Measurements from ENCODE around the gene STAU1.
"Not testable (repeated sequence)": the region's sequence is repeated elsewhere in the genome, so short reads cannot be mapped to it uniquely, and the experiment has no call there.

STAU1 gene

DNA sequence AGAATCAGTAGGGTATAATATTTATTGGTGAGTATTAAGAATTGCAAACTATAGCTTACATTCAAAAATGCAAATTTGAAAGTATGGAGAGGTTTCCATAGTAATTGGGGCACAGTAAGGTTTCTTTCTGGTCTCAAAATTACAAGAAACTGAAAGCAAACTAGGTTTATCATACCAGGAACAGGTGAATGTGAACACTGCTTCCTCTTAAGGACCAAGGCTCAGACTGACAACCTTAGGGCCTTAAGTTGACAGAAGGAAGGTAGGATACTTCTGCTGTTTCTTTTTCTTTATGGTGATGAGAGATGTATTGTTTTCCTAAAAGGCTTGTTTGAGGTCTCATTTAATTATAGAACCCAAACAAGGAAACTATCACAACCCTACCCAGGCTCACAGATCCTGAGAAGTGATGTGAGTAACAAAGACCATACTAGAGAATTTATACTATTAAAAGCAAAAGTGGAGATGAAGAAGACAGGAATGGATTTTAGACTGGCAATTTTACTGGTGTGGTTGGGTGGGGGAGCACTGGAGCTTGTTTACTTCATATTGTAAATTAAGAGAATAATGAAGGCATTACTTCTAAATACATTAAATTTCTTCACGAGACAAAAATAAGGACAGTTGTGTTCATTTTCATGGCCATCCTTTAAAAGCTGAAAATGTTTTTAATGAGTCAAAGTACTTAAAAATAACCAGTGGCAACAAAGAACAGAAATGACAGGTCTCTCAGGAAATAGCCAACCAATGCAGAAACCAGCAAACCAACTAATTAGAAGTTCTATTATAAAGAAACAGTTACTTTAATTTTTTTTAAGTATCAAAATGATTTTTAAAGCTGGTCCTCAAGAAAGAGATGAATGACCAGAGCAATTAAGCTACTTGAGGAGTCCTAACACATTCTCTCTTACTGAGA is 21.3 kb downstream of the STAU1 start:
- DNase-seq (ENCODE audit: low read depth in 2 of 2), result no peak

DNA sequence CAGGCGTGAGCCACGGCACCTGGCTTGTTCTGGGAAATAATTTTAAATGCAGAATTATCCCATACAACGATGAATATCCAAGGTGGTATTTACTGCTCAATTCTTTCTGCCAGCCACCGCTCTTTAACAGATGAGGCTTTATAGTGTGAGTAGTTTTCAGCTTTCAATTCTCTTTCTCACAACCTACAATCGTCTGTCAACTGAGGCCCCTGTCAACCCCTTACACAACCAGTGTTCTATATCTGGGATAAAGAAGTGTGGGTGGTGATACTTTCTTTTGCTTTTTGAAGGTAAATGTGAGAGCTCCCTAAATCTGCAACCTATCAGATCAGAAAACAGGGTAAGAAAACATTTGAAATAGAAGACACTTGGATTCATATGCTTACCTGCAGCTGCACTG is 22.5 kb downstream of the STAU1 start:
- DNase-seq (ENCODE audit: low read depth in 2 of 2), result no peak

DNA sequence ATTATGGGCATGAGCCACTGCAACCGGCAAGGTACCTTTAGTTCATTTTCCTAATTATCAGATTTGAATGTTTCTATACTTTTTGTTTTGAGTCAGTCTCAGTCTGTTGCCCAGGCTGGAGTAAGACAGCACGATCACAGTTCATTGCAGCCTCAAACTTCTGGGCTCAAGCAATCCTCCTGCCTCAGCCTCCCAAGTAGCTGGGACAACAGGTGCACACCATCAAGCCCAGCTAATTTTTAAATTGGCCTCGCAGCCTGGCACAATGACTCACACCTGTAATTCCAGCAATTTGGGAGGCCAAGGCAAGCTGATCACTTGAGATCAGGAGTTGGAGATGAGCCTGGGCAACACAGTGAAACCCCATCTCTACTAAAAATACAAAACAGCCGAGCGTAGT is 24.4 kb downstream of the STAU1 start:
- DNase-seq (ENCODE audit: low read depth in 2 of 2), result no peak

DNA sequence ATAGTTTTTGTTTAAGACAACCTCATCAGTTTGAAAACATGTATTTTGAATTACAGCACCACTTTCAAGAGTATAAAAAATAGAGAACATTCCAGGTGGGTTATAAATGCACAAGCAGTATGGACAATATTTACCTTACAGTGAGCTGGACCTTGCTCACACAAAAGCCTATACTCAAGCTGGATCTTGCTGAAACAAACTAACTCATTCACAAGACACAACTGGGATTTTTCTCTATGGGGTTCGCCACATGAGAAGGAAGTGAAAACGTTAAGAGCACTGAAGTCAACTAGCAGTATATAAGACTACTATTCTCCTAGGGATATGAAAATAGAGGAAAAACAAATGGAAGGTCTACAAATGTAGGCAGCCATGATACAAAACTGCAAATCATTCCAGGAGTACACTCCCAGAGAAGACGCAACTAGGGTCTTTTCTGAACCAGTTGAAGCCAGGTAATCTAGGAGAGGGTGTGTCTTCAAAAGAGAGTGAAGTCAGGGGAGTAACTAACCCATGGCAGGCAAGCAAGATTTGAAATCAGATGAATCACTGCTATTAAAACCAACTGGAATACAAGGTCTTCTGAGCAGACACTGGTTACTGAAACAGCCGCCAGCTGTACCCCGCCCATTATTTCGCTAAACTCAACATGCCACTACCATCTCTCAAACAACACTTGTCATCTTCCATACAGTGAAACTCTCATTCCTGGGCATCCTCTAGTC is 26.5 kb downstream of the STAU1 start:
- no peak for DNase-seq (ENCODE audit: low read depth in 2 of 2)

DNA sequence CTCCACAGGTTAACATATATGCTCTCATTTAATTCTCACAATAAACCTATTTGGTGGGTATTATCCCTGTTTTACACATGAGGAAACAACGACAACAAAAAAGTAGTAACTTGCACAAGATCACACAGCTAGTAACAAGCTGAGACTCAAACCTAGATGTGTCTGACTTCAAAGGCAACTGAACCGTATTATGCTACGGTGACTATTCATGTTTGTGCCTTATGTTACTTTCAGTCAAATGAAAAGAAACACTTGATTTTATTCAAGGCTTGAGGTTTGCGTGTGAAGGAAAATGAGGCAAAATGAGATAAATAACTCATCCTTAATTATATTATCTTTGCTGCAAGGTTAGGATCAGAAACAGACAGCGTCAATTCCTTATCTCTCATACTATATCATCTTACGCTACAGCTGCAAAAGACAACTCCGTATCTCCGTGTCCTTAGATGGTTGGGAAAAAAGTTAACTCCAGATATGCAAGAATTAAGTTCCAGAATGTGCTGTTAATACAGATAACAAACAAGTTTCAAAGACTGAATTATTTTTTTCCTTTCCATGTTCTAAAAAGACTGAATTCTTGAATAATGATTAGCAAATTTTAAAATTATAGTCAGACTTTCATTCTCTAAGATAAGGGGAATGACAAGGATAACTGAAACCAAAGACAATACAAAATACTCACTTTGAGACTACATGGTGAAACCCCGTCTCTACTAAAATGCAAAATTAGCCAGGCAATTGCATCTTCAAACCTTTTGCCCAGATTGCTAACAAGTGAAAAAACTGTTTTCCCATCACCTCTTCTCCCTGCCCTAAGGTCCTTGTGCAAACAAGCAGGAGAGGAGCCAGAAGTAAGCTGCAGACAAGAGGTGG is 27.8 kb downstream of the STAU1 start:
- DNase-seq (ENCODE audit: low read depth in 2 of 2), result no peak

DNA sequence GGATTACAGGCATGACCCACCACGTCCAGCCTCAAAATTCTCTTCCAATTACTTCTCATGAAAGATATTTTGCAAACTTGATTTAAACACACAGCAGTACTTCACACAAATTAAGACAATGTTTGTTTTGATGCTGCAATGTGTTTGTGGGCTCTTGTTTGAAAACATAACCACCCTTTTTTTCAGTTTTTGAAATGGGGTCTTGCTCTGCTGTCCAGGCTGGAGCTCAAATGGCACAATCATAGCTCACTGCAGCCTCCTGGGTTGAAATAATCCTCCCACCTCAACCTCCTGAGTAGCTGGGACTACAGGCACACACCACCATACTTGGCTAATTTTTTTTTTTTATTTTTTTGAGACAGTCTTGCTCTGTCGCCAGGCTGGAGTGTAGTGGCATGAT is 31.0 kb downstream of the STAU1 start:
- no peak for DNase-seq (ENCODE audit: low read depth in 2 of 2)

DNA sequence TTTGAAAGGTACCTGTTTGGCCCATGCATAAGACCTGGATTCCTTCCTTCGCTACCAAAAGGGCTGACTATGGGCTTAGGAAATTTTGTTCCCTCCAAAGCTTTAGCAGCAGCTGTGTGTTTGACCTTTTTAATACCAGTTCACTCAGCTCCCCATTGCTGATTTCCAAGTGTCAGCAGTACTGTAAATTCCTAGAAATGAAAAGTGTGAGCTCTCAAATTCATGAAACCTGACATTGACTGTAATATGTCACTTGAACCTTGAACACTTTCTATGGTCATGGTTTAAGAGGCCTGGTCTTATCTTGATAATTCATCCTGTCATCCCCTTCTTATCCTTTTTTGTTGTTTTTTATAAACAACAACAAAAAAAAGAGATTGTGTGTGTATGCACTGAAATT is 31.7 kb downstream of the STAU1 start:
- no peak for DNase-seq (ENCODE audit: low read depth in 2 of 2)

DNA sequence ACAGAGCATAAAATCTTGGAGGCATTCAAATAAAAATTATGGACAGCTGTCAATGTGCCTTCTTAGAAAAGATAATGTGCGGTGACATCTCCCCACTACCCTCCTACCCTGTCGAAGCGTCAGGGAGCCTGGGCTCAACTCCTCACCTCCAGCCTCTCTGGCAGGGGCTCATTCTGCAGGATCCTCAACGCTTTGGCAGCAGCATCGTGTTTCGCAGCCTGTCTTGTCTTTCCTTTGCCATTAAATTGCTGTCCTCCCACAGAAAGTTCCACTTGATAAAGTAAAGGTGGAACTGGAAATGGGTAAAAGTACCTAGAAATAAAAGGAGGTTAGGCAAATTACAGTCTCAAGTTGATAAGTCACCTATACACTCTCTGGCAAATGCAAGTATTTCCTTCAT is 36.7 kb downstream of the STAU1 start:
- DNase-seq (ENCODE audit: low read depth in 2 of 2), result no peak

DNA sequence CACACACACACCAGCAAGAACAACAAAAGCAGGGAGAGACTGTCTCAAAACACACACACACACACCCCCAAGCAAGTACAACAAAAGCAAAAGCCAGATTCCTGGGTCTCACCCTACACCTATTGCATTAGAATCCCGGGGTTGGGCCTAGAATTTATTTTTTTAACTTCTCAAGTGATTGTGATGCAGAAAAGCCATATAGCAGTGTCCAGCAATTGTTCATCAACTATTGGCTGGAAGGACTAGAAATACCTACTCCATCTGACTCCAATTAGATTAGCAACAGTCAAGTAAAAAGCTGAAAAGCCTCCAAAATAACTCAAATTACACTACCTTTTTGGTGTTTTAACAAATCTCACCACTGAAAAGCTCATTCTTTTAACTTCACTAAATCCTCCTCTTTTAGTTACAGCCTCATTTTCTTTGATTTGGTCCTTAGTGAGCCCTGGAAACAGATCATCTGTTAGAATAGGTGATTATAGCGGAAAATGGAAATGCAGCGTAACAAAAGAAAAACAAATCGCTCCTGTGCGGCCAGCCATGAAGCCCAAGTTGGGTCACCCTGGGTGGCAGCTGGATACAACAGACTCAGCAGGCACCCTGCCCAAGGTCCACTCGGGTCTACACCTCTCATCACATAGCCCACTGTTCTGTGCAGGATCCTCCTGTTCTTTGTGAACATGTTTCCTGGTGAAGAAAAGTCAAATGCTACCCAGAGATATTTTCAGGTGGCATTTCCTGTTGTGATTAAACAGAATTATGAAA is 38.7 kb downstream of the STAU1 start:
- DNase-seq (ENCODE audit: low read depth in 2 of 2), result no peak

DNA sequence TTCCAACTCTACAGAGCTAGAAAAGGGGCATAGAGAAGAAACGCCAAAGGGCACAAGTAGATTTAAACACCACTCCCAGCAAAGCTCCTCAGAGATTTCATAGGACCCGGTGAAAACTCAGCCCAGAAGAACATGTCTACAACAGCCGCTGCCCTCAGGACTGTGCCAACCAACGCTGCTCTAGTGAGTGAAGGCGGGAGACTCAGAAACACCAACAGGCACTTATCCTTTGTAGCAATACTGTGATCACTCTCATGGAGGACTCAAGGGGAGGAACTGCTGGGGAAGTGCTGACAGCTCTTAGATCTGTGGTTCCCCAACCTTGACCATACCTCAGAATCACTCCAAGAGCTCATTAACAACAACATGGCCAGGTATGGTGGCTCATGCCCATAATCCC is 39.5 kb downstream of the STAU1 start:
- DNase-seq (ENCODE audit: low read depth in 2 of 2), result no peak

DNA sequence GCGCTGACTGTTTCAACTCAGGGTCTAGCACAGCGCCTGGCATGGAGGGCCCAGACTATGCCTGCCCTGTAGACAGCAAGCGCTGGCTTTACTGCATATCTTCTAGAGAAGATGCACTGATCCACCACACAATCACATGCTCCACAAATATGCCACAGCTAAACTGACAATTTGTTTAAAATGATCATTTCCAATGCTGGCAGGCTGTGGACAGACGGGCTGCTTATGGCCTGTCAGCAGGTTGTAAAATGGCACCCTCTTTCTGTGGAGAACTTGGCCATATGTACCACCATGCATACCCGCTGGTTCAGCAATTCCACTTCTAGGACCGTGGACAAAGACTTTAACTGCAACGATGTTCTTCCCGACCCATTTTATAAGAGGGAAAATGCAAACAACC is 40.8 kb downstream of the STAU1 start:
- DNase-seq (ENCODE audit: low read depth in 2 of 2), result no peak

DNA sequence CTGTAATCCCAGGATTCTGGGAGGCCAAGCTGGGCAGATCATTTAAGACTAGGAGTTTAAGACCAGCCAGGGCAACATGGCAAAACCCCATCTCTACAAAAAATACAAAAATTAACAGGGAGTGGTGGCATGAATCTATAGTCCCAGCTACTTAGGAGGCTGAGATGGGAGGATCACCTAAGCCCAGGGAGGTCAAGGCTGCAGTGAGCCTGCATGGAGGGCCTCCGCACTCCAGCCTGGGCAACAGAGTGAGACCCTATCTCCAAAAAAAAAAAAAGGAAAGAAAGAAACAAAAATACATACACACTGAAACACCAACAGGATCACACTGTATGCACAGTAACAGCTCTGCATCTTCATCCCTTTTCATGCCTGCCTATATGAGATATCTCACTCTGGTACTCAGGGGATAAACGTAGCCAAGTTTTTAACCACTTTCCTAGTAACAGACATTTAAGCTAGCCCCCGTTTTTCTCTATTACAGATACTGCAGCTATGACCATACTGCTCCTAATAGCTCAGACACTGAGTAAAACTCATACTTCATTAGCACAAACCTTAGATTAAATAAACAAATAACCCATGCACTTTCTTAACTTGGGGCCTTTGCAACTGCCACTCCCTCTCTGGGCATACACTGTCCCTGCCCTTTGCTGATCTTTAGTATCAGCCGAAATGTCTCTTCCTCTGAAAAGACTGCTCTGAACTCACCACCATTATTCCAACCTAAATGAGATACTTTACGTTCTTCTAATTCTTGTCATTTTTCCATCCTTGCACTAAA is 41.5 kb downstream of the STAU1 start:
- no peak for DNase-seq (ENCODE audit: low read depth in 2 of 2)

DNA sequence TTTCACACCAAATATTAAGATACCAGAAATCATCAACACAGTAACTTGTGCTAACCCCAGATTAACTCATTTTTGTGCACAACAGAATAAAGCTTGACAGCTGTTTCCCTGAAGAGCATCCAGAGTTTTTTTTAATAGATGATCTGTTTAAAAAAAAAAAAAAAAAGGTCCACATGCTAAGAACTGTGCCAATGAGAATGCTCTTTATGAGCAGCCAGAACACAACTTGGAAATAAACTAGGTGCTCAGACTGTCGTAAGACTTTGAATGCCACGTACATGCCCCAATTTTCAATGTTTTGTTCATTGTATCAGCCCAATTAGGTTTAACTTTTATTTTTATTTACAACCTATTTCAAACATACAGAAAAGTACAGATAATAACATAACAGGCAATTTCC is 47.3 kb downstream of the STAU1 start:
- DNase-seq (ENCODE audit: low read depth in 2 of 2), result no peak

DNA sequence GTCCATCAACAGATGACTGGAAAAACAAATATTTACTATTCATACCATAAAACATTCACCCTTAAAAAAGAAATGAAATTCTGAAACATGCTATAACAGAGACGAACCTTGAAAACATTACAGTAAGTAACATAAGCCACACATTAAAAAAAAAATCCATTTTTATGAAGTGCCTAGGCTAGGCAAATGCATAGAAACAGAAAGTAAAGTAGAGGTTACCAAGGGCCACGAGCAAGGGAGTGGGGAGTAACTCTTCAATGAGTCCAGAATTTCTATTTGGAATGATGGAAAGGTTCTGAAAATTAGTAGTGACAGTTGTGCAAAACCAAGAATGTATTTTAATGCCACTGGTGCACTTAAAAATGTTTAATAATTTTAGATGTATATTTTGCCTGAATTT is 47.7 kb downstream of the STAU1 start:
- DNase-seq (ENCODE audit: low read depth in 2 of 2), result no peak

DNA sequence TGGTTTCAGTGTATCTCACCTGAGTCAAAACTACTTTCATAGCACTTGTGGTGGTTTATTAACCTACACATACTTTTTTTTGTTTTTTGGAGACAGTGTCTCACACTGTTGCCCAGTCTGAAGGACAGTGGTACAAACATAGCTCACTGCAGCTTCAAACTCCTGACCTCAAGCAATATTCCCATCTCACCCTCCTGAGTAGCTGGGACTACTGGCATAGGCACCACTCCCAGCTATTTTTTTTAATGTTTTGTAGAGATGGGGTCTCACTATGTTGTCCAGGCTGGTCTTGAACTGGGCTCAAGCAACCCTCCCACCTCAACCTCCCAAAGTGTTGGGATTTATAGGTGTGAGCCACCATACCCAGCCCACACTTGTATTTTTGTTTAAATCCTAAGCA is 49.7 kb downstream of the STAU1 start:
- no peak for DNase-seq (ENCODE audit: low read depth in 2 of 2)

DNA sequence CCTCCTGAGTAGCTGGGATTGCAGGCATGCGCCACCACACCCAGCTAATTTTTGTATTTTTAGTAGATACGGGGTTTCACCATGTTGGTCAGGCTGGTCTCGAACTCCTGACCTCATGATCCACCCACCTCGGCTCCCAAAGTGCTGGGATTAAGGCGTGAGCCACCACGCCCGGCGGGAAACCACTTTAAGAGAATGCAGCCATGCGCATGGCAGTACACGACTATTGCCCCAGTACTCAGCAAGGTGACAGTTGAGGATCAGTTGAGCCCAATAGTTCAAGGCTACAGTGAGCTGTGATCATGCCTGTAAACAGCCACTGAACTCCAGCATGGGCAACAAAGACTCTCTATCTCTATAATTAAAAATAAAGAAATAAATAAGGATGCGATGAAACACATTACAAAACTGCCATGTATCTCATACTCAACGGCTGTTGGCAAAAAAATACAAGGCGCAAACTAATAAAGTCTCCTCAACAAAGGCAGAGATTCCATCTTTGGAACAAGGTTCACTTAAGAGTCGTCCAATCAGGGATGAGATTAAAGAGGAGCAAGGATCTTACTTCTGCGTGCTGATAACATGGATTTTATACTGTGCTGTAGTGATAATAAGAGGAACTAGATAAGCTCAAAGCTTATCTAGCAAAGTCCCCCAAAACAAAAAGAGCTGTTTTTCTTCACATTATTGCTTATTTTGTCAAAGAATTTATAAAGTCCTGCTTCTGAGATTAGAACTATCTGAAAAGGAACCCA is 51.1 kb downstream of the STAU1 start:
- no peak for DNase-seq (ENCODE audit: low read depth in 2 of 2)

DNA sequence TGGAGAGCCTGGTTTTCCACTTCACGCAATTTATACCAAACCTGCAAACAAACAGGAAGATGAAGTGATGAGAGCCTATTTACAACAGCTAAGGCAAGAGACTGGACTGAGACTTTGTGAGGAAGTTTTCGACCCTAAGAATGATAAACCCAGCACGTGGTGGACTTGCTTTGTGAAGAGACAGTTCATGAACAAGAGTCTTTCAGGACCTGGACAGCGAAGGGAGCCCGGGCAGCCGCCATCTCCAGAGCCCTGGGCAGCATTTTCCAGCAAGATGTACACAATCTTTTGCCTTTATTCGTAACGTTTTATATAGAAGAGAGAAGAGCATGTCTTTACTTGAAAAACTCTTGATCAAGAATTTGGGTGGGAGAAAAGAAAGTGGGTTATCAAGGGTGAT is 53.3 kb downstream of the STAU1 start:
- not testable (repeated sequence) for DNase-seq (ENCODE audit: low read depth in 2 of 2)

DNA sequence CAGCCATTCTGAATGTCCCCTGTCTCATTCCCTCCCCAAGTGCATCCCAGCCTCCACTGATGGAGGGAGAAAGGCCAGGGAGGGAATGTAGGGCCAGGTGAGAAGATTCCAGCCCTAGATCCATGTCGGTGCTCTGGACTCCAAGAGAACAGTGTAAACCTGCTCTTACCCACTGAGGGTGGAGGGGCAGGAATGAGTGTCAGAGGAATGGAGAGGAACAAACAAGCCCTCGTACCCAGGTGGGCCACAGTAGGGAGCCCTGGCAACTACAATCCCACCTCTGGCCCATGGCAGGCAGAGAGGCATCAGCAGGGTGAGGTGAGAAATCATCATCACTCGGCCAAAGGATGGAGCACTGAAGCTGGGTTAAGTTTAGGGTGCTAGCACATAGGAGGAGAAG is 54.6 kb downstream of the STAU1 start:
- no peak for DNase-seq (ENCODE audit: low read depth in 2 of 2)

DNA sequence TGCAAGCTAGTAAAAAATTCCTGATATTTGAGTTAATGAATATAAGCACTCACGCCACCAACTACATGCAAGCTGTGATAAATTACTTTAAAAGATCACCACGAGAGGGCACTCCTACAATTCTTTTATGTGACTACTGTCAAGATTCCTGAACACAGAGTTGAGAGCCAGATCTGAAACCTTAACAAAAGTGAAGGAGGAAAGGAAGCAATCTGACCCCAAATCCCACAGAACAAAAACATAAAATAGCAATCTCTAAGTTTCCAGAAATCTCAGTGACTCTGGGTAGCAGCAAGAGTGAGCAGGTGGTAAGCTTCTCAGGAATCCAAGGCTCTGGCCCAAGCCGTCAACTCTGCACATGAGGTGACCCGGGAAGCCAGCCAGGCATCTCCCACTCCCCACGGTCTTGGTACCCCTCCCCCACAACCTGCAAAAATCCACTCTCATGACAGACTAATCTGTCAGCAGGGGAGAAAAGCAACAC is 55.1 kb downstream of the STAU1 start:
- DNase-seq (ENCODE audit: low read depth in 2 of 2), result no peak

DNA sequence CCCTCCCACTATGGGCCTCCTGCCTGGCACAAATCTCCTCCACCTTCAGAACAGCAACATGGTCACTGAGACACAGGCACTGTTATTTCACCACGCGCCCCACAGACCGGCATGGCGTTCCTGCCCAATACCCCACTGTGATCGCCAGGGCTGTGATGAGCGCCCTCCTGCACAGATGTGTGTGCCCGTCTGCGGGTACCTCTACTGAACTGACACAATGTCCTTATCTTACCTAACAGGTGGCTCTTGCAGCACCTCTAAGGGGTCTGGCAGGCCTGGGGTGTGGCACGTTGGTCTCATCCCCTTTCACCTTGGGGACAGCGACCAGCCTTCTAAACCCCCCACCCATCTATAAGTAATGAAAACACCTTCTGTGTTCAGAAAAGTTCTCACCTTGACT is 64.2 kb downstream of the STAU1 start:
- no peak for DNase-seq (ENCODE audit: low read depth in 2 of 2)

All from stimulated activated CD8-positive, alpha-beta memory T cell treated with anti-CD3 and anti-CD28 coated beads, Interleukin-7, amount 100 ng/mL, for 4 hours (primary cell).